Hematopoietic multipotent progenitor cell treated with erythropoietin and hydrocortisone succinate and interleukin-3 and kit ligand, for 15 days (in vitro differentiated cells): ENCODE measurements around the gene NPLOC4.
"Not testable (repeated sequence)": the region's sequence is repeated elsewhere in the genome, so short reads cannot be mapped to it uniquely, and the experiment has no call there.

Experiments
- DNase-seq: peaks from one replicate; pipeline ENCODE4 v3.0.0-alpha.2; 2015; ENCODE audit warnings: low spot score

The NPLOC4 gene

GRCh38 chr17:81584771-81585170 lies 52.1 kb downstream of the NPLOC4 start:
- not testable (repeated sequence) for DNase-seq

DNA sequence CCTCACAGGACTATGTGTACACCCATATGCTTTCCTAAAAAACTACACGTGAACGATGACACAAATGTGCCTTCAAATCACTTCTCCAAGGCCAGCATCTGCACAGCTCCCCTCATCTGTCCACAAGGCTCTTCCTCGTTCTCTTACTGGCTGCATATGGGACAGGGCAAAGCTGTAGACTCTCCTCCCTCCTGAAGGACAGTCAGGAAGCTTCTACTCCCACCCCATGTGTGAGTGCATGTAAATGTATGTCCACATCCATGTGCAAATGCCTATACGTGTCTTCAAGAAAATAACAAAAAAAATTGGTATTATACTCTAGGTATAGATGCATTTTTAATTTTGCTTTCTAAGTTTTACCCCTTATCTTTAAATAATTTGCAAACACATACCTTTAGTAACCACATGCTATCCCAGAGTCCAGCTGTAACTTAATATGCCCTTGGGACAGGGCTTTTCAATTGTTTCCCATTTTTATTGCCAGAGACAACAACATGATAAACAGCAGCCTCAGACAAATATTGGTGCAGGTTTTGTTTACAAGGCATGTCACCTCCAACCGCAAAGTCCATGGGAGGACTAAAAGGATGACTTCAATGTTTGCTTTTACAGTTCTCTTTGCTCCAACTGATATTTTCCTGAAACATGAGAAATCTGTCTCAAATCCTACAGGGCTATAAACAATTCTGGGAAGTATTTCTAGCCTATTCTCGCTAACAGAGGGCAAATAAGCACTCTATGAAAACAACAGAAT lies 53.1 kb downstream of the NPLOC4 start:
- no peak for DNase-seq

GRCh38 chr17:81582749-81583148 lies 54.2 kb downstream of the NPLOC4 start:
- DNase-seq: peak; percentile 10

GRCh38 chr17:81582341-81582740 lies 54.6 kb downstream of the NPLOC4 start:
- no peak for DNase-seq

DNA sequence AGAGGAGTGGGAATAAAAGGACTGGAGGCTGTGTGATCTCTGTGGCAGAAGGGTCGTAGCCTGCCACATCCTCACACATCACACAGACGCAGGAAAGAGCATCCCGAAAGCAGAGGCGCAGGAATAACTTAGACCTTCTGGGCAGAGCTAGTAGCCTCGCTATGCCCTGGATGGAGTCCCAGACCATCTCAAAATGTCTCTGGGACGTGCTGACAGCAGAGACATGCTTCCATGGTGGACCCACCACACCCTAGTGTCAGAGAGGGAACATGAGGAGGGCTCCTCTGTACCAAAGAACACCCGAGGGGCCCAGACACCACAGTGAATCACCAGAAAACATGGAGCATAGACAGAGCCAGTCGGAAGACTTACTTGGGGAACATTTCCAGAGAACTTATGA lies 55.2 kb downstream of the NPLOC4 start:
- no peak for DNase-seq

DNA sequence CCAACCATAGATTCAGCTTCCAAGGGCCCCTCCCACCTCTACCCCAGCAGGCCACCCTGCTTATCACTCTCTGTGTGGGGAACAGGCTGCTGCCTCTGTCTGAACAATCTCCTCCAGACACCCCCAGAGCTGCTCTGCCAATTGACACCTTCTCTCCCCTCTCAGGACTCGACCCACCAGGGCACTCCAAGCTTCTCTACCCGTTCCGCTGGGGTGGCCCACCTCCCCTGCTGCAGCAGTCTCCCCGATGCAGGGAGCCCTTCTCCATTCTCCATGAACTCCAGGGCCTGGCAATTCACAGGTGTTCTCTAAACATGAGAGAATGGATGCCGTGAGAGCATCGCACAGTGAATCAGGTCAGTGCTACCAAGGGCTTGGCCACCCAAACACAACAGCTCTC lies 56.4 kb downstream of the NPLOC4 start:
- DNase-seq: peak; percentile 10

- DNase-seq: peak; percentile 12
Measured at GRCh38 chr17:81579821-81580321, 57.0 kb downstream of the NPLOC4 start.

GRCh38 chr17:81579298-81579697 lies 57.6 kb downstream of the NPLOC4 start:
- no peak for DNase-seq

DNA sequence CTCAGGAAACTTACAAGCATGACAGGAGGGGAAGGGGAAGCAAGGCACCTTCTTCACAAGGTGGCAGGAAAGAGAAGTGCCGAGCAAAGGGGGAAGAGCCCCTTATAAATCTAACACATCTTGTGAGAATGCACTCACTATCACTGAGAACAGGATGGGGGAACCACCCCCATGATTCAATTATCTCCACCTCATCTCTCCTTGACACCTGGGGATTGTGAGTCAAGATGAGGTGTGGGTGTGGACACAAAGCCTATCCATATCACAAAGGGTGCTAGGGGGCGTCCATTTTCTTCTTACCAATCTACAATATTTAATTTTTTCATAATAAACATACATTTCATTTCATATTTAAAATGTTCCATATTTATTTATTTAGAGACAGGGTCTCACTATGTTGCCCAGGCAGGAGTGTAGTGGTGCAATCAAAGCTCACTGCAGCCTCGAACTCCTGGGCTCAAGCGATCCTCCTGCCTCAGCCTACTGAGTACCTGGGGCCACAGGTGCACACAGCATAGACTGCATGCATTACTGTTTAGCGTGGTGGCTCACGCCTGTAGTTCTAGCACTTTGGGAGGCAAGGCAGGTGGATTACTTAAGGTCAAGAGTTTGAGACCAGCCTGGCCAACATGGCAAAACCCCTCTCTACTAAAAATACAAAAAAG lies 58.2 kb downstream of the NPLOC4 start:
- DNase-seq: no peak

DNA sequence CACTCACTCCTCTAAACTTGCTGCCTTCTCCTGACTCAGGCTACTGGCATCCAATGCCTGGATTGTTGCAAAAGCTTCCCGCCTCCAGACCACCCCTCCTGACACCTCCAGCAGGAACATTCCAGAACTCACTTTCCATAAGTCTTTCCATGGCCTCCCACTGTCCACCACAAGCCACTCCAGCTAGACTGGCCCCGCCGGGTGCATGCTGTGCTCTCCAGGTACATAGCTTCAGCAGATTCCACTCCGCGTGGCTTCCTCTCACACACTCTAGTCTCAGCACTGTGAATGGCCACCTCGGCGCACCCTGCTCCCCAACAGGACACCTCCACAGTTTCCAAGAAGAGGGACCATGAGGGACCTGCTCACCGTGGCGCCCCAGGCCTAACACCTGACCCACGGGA lies 58.9 kb downstream of the NPLOC4 start:
- DNase-seq: no peak

GRCh38 chr17:81577278-81578000 lies 59.5 kb downstream of the NPLOC4 start:
- DNase-seq: no peak

DNA sequence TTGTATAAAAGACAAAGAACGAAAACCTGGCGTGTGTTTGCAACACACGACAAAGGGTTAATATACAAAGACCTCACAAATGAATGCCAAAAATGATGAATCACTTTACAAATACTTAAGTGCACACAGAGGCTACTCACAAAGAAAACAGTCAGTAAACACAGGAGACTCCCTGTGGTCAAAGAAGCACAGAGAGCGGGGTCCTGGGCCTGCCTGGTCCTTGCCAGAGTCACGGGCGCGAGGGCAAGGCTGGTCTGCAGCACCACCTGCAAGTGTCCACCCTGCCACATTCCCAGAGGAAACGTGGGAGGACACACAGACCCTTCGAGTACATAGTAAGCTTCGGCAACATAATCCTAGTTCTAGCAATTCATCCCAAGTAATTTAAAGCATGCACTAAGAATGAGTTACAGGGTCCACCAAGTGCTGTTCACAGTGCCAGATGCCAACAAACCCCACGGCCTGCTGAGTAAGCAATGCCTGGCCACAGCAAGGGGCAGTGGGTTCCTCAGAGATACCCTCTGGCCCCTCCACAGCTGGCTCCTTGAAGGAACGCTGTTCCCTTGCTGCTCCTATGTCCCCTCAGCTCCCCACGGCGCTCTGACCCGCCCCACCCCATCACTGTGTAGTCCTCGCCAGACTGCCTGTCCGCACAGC lies 60.2 kb downstream of the NPLOC4 start:
- DNase-seq: no peak

DNA sequence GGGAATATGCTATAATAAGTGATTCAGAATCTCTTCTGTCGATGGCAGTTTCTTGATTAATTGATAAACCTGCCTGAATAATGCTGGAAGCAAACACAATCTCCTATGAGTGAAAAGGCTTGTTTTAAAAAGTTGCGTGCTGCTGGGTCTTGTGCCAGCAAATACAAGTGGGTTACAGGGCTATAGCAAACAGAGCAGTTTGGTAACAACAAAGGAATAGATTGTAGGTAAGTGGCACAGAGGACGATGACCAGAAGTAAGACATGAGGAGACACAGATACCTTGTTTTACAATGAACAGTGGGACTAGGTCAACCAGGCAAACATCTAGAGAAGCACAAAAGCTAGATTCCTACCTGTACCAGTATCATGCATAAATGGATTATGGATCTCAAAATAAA lies 61.1 kb downstream of the NPLOC4 start:
- DNase-seq: no peak

DNA sequence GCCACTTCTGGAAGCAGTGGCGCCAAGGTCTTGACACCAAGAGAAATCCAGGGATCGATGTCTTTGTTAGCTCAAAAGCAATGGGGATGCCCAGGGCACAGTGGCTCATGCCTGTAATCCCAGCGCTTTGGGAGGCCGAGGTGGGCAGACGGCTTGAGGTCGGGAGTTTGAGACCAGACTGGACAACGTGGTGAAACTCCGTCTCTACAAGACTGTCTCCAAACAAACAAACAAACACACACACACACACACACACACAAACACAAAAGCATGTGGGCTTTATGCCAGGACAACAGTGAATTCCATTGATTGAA lies 62.3 kb downstream of the NPLOC4 start:
- no peak for DNase-seq

DNA sequence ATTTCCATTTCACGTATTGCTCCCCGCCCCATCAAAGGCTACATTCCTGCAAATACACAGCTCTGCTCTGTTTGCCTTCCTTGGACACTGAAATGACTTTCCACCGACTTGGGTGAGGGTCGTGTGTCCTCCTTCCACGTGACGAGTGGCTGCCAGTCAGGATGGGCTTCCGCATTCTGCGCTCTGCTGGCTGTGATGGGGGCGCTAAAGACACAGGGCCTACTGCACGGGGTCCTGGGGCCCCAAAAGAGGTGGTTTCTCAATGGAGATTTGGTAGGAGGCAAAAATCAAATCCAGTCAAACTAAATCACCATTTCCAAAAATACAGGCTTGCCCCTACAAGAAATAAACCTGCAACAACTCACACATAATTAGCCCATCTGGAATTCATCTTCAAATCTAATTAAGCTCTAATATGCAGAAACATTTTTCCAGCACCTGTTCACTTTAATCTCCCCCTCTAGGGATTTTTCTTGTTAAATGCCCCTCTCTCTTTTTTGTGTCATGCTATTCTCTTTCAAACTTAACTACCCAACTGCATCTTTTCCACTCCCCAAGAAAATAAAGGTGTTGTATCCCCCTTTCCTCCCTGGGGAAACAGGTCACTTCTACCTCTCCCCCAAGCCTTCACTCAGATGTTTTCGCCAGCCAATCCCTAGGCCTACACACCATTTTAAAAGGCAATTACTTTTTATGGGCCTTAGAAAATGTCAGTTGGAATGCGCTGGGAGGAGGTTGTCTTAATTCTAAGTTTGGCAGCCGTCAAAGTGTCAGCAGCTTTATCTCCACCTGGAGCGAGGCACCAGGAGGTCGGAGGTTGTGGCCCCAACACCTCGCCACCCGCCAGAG lies 62.9 kb downstream of the NPLOC4 start:
- DNase-seq: no peak

- DNase-seq: no peak
Measured at GRCh38 chr17:81572563-81573168, 64.2 kb downstream of the NPLOC4 start.

DNA sequence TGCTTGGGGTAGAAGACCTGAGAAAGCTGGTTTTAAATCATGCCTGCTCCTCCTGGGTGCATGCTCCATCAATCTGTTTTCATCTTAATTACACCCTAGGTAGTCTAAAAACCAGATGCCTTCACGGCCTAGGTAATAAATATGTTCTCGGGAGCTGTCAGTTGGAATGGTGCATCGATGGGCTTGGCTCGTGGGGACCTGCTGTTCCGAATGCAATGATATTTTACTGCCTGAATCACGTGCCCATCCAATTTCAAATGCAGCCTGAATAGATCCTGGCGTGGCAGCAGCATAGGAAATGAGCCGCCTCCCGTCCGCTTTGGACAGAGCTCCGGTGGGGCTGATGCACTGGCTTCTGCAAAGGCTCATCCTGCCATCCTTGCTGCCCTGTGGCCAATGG lies 65.9 kb downstream of the NPLOC4 start:
- no peak for DNase-seq

GRCh38 chr17:81569986-81570514 lies 66.9 kb downstream of the NPLOC4 start:
- no peak for DNase-seq

GRCh38 chr17:81568416-81568815 lies 68.5 kb downstream of the NPLOC4 start:
- no peak for DNase-seq

GRCh38 chr17:81567191-81567590 lies 69.7 kb downstream of the NPLOC4 start:
- DNase-seq: no peak
